Measurements from ENCODE around the gene LMAN2L.

Gene LMAN2L

GRCh38 chr2:96760036-96760985, 20.4 kb upstream of the LMAN2L start, which contains the start of gene CNNM4:
CNNM4 (plus strand) TSS chr2:96760902; CDS start chr2:96761000, 98 bp downstream.
- DNase-seq, result peak; percentile 76

DNA sequence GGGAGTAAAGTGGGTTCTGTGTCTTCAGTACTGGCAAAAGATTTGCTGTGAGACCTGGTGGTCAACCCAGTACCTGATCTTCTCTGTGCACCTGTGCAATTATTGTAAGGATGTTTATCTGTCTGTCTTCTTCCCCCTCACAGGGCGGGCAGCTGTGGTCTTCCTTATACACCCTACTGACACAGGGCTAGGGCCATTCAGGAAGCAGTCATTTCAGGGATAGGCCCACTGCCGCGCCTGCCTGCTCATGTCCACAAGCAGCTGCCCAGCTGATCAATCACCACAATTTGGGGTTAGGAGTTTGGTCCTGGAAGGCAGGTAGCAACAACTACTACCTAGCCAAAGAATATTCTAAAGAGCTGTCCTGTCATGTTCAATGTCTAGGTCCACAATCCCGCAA, 19.7 kb upstream of the LMAN2L start:
- DNase-seq, result no peak

DNA sequence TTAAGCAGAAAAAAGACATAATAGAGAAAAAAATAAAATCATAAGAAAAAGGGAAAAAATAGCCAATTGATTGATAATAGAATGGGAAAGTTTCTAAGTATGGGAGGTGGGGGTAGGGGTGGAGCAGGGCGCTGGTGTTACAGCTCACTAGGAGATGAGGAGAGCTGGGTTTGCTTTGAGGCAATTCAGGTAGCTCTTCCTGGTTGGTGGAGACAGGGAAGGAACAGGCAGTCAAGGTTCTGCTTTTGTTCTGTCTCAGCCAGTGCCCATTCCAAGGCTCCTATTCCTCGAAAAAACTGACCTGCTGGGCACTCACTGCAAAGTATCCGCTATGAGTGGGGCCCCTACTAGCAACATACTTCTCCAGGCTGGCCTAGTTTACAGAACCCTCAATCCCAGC, 19.1 kb upstream of the LMAN2L start:
- DNase-seq, result no peak

DNA sequence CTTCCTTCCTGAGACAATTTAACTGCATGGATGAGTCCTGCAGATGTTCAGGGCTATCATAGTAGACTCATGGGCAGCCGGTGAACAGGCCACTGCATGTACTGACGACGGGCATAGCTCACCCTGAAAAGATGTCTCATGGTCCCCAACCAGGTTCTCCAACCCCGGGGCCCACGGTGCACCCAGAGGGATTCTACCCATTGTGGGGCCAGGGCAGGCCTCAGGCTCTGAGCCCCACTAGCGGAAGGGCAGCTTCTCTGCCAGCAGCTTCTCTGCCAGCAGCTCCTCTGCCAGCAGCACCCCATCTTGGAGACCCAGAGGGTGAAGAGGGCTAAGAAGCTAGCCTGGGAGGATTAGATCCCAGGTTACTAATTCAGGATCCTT, 17.6 kb upstream of the LMAN2L start:
- DNase-seq, result no peak

- DNase-seq, result no peak
Observed at GRCh38 chr2:96756788-96757476, 17.1 kb upstream of the LMAN2L start.

DNA sequence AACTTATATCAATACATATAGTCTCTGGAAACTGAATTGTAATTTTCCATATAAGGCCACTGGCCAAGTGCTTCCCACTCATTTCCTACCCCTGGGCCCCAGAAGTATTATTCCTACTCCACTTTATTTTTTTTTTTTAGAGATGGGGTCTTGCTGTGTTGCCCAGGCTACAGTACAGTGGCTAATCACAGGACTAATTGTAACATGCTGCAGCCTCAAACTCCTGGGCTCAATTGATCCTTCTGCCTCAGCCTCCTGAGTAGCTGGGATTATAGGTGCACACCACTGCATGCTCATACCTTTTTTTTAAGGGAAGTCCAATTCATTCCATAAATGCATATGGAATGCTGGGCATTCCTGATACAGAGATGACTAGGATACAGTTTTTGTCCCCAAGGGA, 14.5 kb upstream of the LMAN2L start:
- no peak for DNase-seq

DNA sequence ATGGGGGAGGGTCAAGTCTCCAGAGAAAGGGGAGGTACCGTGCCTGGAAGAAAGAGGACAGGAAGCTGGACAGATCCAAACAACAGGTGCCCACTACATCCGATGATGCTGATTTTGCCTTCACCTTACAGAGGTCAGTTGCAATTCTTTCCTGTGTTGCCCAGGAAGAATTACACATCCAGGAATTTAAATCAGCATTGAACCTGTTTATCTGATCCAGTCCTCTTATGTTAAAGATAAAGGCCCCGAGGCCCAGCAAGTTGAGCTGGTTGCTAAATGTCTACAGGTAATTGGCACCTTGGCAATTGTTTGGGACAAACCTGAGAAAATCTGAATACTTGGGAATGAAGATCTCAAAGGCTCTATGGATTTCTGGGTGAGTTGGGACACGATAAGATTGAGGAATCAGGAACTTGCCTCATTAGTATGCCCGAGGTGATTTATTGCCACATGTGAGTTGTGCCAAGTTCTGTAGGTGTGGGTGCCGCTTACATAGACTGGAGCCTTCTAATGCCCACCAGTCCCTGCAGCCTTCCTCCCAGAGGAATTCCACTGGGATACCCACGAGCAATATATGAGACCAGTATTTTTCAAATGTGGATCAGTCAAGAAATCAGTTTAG, 13.9 kb upstream of the LMAN2L start:
- no peak for DNase-seq

- no peak for DNase-seq
Observed at GRCh38 chr2:96751800-96752199, 11.9 kb upstream of the LMAN2L start.

- no peak for DNase-seq
Observed at GRCh38 chr2:96747061-96747617, 7.3 kb upstream of the LMAN2L start.

DNA sequence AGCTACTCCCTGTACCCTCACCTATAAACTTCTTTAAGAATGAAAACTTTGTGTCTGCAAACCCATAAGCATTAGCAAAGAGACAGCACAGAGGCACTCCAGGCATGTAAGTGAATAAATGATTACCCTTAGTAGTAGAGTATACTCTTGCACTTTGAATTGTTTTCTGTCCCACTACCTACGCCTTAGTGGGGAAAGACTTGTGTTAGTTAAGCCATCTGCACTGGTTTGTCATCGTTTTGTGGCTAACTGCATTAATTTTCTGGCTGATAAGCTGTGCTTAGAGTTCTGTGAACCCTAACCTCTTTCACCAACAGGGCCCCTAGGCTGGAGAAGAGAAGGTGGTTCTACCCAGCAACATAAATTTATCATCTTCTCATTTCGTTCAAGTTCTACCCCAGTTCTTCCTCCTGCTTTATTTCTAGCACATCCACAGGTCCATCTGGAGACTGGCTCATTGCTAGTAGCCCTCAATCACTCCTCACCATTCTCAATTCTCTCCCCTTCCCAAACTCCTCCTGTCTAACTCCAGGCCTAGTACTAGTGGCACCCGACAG, 710 bp downstream of the LMAN2L start:
- no peak for DNase-seq

DNA sequence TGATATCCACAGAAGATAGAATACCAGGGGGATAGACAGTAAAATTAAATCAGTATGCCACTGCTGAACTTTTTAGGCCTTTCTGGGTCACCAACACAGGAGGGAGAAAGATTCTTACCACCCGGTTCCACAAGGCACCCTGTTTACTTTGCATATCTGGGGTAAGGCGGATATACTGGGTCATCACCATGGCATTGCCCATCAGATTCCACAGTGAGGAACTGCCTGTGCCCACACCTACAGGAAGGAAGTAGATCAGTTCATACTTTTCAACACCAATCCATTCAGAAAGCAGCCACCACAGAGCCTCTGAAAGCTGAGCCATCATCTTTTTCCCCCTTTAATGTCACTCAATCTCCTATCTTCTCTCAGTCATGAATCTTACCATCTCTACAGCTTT, 2.0 kb downstream of the LMAN2L start:
- DNase-seq, result no peak

DNA sequence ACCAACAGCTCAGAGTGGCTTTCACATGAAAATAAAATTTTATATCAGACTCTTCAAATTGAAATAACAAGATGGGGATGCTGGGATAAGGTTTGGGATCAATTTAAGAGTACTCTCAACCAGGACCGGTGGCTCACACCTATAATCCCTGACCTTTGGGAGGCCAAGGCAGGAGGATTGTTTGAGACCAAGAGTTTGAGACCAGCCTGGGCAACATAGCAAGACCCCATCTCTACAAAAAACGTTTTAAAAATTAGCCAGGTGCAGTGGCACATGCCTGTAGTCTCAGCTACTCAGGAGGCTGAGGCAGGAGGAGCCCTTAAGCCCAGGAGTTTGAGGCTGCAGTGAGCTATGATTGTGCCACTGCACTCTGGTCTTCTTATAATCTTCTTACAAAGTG, 2.6 kb downstream of the LMAN2L start:
- DNase-seq, result no peak

- DNase-seq, result peak; percentile 89
Observed at GRCh38 chr2:96734880-96735583, 4.8 kb downstream of the LMAN2L start.

GRCh38 chr2:96733931-96734330, 5.9 kb downstream of the LMAN2L start:
- DNase-seq, result no peak

DNA sequence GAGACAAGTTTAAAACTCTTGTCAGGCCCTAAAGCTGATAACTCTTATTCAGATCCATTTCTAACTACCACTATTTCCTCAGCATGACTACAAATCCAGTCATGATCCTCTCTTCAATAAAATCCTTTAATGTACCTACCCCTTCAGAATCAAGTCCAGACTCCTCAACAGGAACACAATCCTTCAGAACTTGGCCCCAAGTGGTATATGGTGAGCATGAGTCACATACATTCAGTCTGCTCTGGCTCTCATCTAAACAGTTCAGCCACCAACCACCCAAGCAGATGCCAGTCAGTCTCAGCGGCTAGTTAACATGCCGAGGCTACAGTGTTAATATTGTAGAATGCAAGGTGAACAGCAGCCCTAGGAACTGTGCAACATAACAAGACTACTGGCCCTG, 9.7 kb downstream of the LMAN2L start:
- no peak for DNase-seq

DNA sequence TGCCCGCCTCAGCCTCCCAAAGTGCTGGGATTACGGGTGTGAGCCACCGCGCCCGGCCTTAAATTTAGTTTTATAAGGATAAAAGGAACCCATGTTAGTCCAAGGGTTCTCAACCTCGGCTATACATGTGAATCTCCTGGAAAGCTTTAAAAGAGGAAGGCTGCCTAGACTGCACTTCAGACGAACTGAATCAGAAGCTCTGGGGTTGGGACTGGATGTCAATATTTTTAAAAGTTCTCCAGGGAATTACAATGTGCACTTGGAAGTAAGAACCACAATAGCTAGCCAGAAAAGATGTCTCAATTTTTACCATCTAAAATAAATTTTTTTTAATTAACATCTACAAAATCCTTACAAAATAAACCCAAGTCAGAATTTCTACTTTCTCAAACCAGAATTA, 10.1 kb downstream of the LMAN2L start:
- DNase-seq, result no peak

GRCh38 chr2:96727431-96727830, 12.4 kb downstream of the LMAN2L start:
- no peak for DNase-seq

GRCh38 chr2:96726131-96726530, 13.7 kb downstream of the LMAN2L start:
- DNase-seq, result no peak

DNA sequence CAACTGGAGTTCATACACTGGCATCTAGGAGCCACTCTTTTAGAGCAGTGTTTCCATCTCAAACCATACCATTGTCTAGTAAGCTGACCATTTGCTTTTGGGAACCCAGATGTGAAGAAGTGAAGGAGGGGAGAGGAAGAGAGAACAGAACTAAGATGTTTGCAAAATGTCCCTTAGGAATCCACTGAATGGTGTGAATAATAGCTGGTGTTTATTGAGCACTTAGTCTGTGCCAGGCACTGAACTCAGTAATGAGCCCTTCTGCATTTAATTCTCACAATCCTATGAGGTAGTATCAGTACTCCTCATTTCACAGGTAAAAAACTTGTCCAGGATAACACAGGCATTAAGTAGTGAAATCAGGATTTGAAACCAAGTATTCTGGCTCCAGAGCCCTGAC, 23.5 kb downstream of the LMAN2L start:
- no peak for DNase-seq

- DNase-seq, result no peak
Observed at GRCh38 chr2:96715658-96716057, 24.2 kb downstream of the LMAN2L start.

- DNase-seq, result no peak
Observed at GRCh38 chr2:96710985-96711384, 28.9 kb downstream of the LMAN2L start.

DNA sequence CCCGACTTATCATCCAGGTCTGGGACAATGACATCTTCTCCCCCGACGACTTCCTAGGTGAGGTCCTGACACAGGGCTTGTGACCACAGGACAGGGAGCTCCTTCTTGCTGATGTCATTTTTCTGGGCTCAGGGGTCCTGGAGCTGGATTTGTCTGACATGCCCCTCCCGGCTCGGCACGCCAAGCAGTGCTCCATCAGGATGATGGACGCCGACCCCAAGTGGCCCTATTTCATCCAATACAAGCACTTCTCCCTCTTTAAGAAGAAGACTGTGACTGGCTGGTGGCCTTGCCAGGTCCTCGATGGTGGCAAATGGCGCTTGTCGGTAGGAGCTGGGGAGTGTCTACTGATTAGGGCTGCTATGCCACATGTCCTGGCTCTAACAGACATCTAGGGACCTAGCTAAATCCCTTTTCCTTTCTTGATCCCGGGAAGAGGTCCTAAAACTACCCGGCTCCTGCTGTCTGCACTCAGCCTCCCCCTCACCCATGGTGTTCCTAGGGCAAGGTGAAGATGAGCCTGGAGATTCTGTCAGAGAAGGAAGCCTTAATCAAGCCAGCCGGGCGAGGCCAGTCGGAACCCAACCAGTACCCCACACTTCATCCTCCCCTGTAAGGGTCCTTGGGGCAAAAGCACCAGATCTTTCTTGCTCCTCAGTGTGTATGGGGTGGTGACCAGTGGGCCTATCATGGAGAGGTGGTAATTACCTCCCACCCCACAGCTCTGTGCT, 36.7 kb downstream of the LMAN2L start:
- no peak for DNase-seq

All from DMS79 (cell line).